IMR-90 (cell line): Measurements from ENCODE around the gene PDZD8. TPM values are rescaled to one million over a fixed set of nuclear protein-coding genes. Genes with fewer than 3 reads are reported as not detected.

ENCODE experiments used
- ATAC-seq: fragments of 200-7000 bp; cut with Tn5 transposase; 2 replicates; pipeline ENCODE4 v1.9.1; 2020; ENCODE audit warnings: low read depth, mild to moderate bottlenecking, moderate library complexity
- BruUV-seq: library from RNA; stranded (reverse); fragments of 400-500 nt; replicated peaks from 2 replicates; lab custom pipeline; 2021; lab: Mats Ljungman, UMichigan
- CTCF ChIA-PET: fragments of 300-600 bp; formaldehyde crosslinking; extraction: SDS; loops from one replicate; lab custom pipeline; 2021; ENCODE audit warnings: antibody characterized with exemption; lab: Yijun Ruan, JAX
- POLR2A ChIA-PET: fragments of 300-600 bp; sonication (Branson Sonifier 250); formaldehyde crosslinking; loops from one replicate; lab custom pipeline; 2022; ENCODE audit warnings: antibody characterized with exemption; ENCODE audit not compliant: unreplicated experiment; lab: Charles Lee
- DNase-seq: peaks from one replicate; pipeline ENCODE4 v3.0.0; 2013
- H2AFZ ChIP-seq: replicated peaks from 2 replicates; pipeline ENCODE3; 2013; ENCODE audit warnings: low read length, mild to moderate bottlenecking; ENCODE audit not compliant: poor library complexity
- H2AK5ac ChIP-seq: 2 replicates; pipeline ENCODE4 v1.6.1; 2013; ENCODE audit warnings: low read depth, low read length, inconsistent platforms
- H2AK9ac ChIP-seq: replicated peaks from 2 replicates; pipeline ENCODE3; 2013; ENCODE audit warnings: mild to moderate bottlenecking, low read depth, low read length, moderate library complexity; ENCODE audit not compliant: poor library complexity
- H2BK120ac ChIP-seq: 2 replicates; pipeline ENCODE4 v1.6.1; 2013; ENCODE audit warnings: low read depth, low read length, inconsistent platforms
- H2BK15ac ChIP-seq: 3 replicates; pipeline ENCODE4 v1.6.1; 2013; ENCODE audit warnings: low read depth, low read length, inconsistent platforms
- H2BK20ac ChIP-seq: 2 replicates; pipeline ENCODE4 v1.6.1; 2013; ENCODE audit warnings: low read depth, mild to moderate bottlenecking, inconsistent platforms, low read length, moderate library complexity
- H2BK5ac ChIP-seq: 2 replicates; pipeline ENCODE4 v1.6.1; 2013; ENCODE audit warnings: mild to moderate bottlenecking, low read depth, low read length, inconsistent platforms; ENCODE audit not compliant: poor library complexity, severe bottlenecking
- H3K14ac ChIP-seq: replicated peaks from 2 replicates; pipeline ENCODE4 v1.6.1; 2013; ENCODE audit warnings: low read depth, low read length, inconsistent platforms
- H3K18ac ChIP-seq: 2 replicates; pipeline ENCODE4 v1.6.1; 2013; ENCODE audit warnings: low read depth, low read length, control low read depth
- H3K23ac ChIP-seq: 2 replicates; pipeline ENCODE4 v1.6.1; 2013; ENCODE audit warnings: low read depth, low read length, inconsistent platforms
- H3K27ac ChIP-seq: 2 replicates; pipeline ENCODE4 v1.5.1; 2013; ENCODE audit warnings: mild to moderate bottlenecking, control low read depth, low read length; ENCODE audit not compliant: insufficient read depth
- H3K27me3 ChIP-seq: 2 replicates; pipeline ENCODE4 v1.6.1; 2013; ENCODE audit warnings: low read length; ENCODE audit not compliant: control insufficient read depth, insufficient read depth
- H3K36me3 ChIP-seq: 2 replicates; pipeline ENCODE4 v1.6.1; 2013; ENCODE audit warnings: low read length, mixed read lengths; ENCODE audit not compliant: control insufficient read depth, insufficient read depth
- H3K4ac ChIP-seq: 2 replicates; pipeline ENCODE4 v1.6.1; 2013; ENCODE audit warnings: low read depth, low read length, inconsistent platforms
- H3K4me1 ChIP-seq: 2 replicates; pipeline ENCODE4 v1.6.1; 2013; ENCODE audit warnings: low read length, mixed read lengths; ENCODE audit not compliant: control insufficient read depth, insufficient read depth
- H3K4me2 ChIP-seq: 2 replicates; pipeline ENCODE4 v1.6.1; 2013; ENCODE audit warnings: low read depth, mild to moderate bottlenecking, control low read depth, low read length, moderate library complexity
- H3K4me3 ChIP-seq: 2 replicates; pipeline ENCODE4 v1.5.1; 2013; ENCODE audit warnings: low read depth, mild to moderate bottlenecking, control low read depth, low read length, moderate library complexity; ENCODE audit not compliant: insufficient read depth
- H3K56ac ChIP-seq: 2 replicates; pipeline ENCODE4 v1.6.1; 2013; ENCODE audit warnings: low read length, inconsistent platforms; ENCODE audit not compliant: insufficient read depth; ENCODE audit errors: extremely low read depth
- H3K79me1 ChIP-seq, 2 experiments: 2 replicates each; pipeline ENCODE4 v1.6.1; 2013; ENCODE audit warnings: low read length in 2 of 2, inconsistent platforms in 1 of 2, low read depth in 1 of 2
- H3K9ac ChIP-seq: 2 replicates; pipeline ENCODE4 v1.6.1; 2013; ENCODE audit warnings: low read depth, low read length, control low read depth
- H3K9me1 ChIP-seq: 2 replicates; pipeline ENCODE4 v1.6.1; 2013; ENCODE audit warnings: low read length, inconsistent platforms; ENCODE audit not compliant: insufficient read depth
- H3K9me3 ChIP-seq: 2 replicates; pipeline ENCODE4 v1.6.1; 2013; ENCODE audit warnings: low read length; ENCODE audit not compliant: control insufficient read depth, insufficient read depth
- H4K20me1 ChIP-seq: 2 replicates; pipeline ENCODE4 v1.6.1; 2013; ENCODE audit warnings: low read length, inconsistent platforms; ENCODE audit not compliant: insufficient read depth
- H4K5ac ChIP-seq: 2 replicates; pipeline ENCODE4 v1.6.1; 2013; ENCODE audit warnings: mild to moderate bottlenecking, low read depth, low read length, control low read depth
- H4K8ac ChIP-seq, 2 experiments: 2 replicates each; pipeline ENCODE4 v1.6.1; 2013; ENCODE audit warnings: low read depth in 2 of 2, low read length in 2 of 2, control low read depth in 1 of 2, inconsistent platforms in 1 of 2
- H4K91ac ChIP-seq: 2 replicates; pipeline ENCODE4 v1.6.1; 2013; ENCODE audit warnings: low read depth, low read length, inconsistent platforms; ENCODE audit not compliant: insufficient read depth
- BHLHE40 ChIP-seq: fragments of 150-350 bp; IDR thresholded peaks from 2 replicates; pipeline ENCODE4 v1.6.1; 2016; ENCODE audit warnings: mild to moderate bottlenecking, low read depth, low read length
- CEBPB ChIP-seq: IDR thresholded peaks from 2 replicates; pipeline ENCODE4 v1.6.1; 2012; ENCODE audit warnings: low read depth, low read length, improper control_type of control experiment
- FOS ChIP-seq: fragments of 150-350 bp; IDR thresholded peaks from 2 replicates; pipeline ENCODE4 v1.6.1; 2016; ENCODE audit warnings: low read depth, low read length
- MAFK ChIP-seq: IDR thresholded peaks from 2 replicates; pipeline ENCODE4 v1.6.1; 2012; ENCODE audit warnings: low read depth, low read length, improper control_type of control experiment
- MXI1 ChIP-seq: IDR thresholded peaks from 2 replicates; pipeline ENCODE4 v1.6.1; 2012; ENCODE audit warnings: low read depth, mild to moderate bottlenecking, low read length, moderate library complexity, borderline replicate concordance
- POLR2A ChIP-seq: IDR thresholded peaks from 2 replicates; pipeline ENCODE4 v1.6.1; 2012; ENCODE audit warnings: mild to moderate bottlenecking, low read depth, low read length
- RAD21 ChIP-seq: IDR thresholded peaks from 2 replicates; pipeline ENCODE4 v1.6.1; 2012; ENCODE audit warnings: low read length, improper control_type of control experiment
- RFX5 ChIP-seq: IDR thresholded peaks from 2 replicates; pipeline ENCODE4 v1.8.0; 2012; ENCODE audit warnings: low read depth, mild to moderate bottlenecking, low read length, moderate library complexity
- WGBS, 2 experiments: methylation state at CpG; one replicate each; pipeline versions ENCODE4 v1.1.5 to v1.1.7; 2013; ENCODE audit warnings: missing lambda C conversion rate in 2 of 2; ENCODE audit not compliant: insufficient read length in 1 of 2; ENCODE audit errors: extremely low coverage in 2 of 2; 5-methylcytosine and 5-hydroxymethylcytosine counted together
- dilution Hi-C: fragments of 300-500 bp; cut with HindIII; formaldehyde crosslinking; loops from one replicate; pipeline ENCODE4 v1.14.3; 2018; ENCODE audit warnings: low sequenced_read_pairs; ENCODE audit not compliant: unreplicated experiment
- in situ Hi-C: fragments of 300-500 bp; cut with MboI; formaldehyde crosslinking; loops from 3 replicates; pipeline ENCODE4 v1.14.3; 2019; ENCODE audit warnings: low sequenced_read_pairs, inconsistent platforms, mixed read lengths
- intact Hi-C: fragments of 100-400 bp; cut with micrococcal nuclease; formaldehyde crosslinking; loops from 2 replicates; pipeline ENCODE4 v1.10.0; 2022
- polyA plus RNA-seq, 3 experiments: library from polyadenylated mRNA; depleted of rRNA; stranded (reverse); fragments of >200 nt; gene quantifications; 2 replicates each; pipeline ENCODE4 v1.2.3, GENCODE V29; 2012; ENCODE audit warnings: low replicate concordance in 1 of 3
- total RNA-seq: library from RNA; depleted of rRNA; stranded (reverse); fragments of >200 nt; gene quantifications from 2 replicates; pipeline ENCODE4 v1.2.3, GENCODE V29; 2012

PDZD8 gene
- total and polyA plus RNA-seq, 2 of the 4 experiments (the other 2 are of a cell fraction) = 11.3 to 20.4 TPM

GRCh38 chr10:117419159-117419558, 43.9 kb upstream of the PDZD8 start:
- ATAC-seq (no peak), DNase-seq (no peak)
- H3K14ac ChIP-seq = no peak overlapping the region
- no peak overlapping the region for H3K23ac ChIP-seq
- H3K9me3 ChIP-seq = no peaks in the 10 kb centered on the region
- no peak overlapping the region for H3K18ac ChIP-seq
- H2AK5ac ChIP-seq = no peak overlapping the region
- CTCF ChIA-PET = interaction anchor here (0.7 kb wide), 1 partner anchor 221 kb away, joined by 3 read pairs; no protein-coding TSS in a partner anchor
- no peak overlapping the region for H2BK5ac ChIP-seq
- H2AK9ac ChIP-seq = no peak overlapping the region
- H3K79me1 ChIP-seq = no peaks in the 10 kb centered on the region
- no peaks in the 10 kb centered on the region for H4K20me1 ChIP-seq
- dilution Hi-C loops (no loop called here), in situ Hi-C loops (no loop called here), intact Hi-C loops (no loop called here)
- no CpG with 5 or more reads among the region's 2 CpGs for WGBS, 2 experiments
- no peaks in the 10 kb centered on the region for H3K27me3 ChIP-seq
- H2AFZ ChIP-seq = no peak overlapping the region
- no peak overlapping the region for H4K91ac ChIP-seq
- TF ChIP-seq MXI1 (no peak), FOS (no peak), RFX5 (no peak), RAD21 (no peak), POLR2A (no peak), BHLHE40 (no peak), CEBPB (no peak), MAFK (no peak)
- H2BK120ac ChIP-seq = no peak overlapping the region
- no peak overlapping the region for H4K8ac ChIP-seq
- H4K5ac ChIP-seq = no peak overlapping the region
- H2BK20ac ChIP-seq = no peak overlapping the region
- no peak overlapping the region for H3K27ac ChIP-seq
- H3K4me1 ChIP-seq = no peaks in the 10 kb centered on the region
- no peak overlapping the region for H3K9ac ChIP-seq
- H3K36me3 ChIP-seq = no peaks in the 10 kb centered on the region
- no peak overlapping the region for H3K4me2 ChIP-seq
- no peak overlapping the region for H3K56ac ChIP-seq
- no peak overlapping the region for H3K4ac ChIP-seq
- no peak overlapping the region for H3K4me3 ChIP-seq
- no peaks in the 10 kb centered on the region for H3K9me1 ChIP-seq
- no peak overlapping the region for H2BK15ac ChIP-seq
- POLR2A ChIA-PET = no interaction called here
- no TSS peak for BruUV-seq
